ENCODE measurements around the gene ALAD. TPM values are rescaled to one million over a fixed set of nuclear protein-coding genes. Genes with fewer than 3 reads are reported as not detected.

ALAD gene
- total and polyA plus RNA-seq, 2 of the 8 experiments (the other 6 are each of a cell fraction or from before 2014, with no cell fraction given), result 8.2 to 15.3 TPM

GRCh38 chr9:113361304-113362018 lies 39.6 kb downstream of the ALAD start:
- Histone ChIP-seq H2BK120ac (replicated peaks; ENCODE audit: low read depth, low read length) (no peak overlapping the region), H3K36me3 (ENCODE audit: control insufficient read depth in 2 of 4, insufficient read depth in 4 of 4, low read length in 3 of 4) (no peaks in the 10 kb centered on the region), H3K18ac (ENCODE audit: extremely low read depth, low read length) (no peak overlapping the region), H2BK15ac (ENCODE audit: low read length) (no peak overlapping the region), H4K91ac (replicated peaks; ENCODE audit: insufficient read length, low read length) (no peak overlapping the region), H4K5ac (ENCODE audit: insufficient read length, low read depth, low read length) (no peak overlapping the region), H3K56ac (replicated peaks; ENCODE audit: insufficient read length, low read depth, low read length) (no peak overlapping the region), H3K23ac (ENCODE audit: insufficient read length) (no peak overlapping the region), H3K27ac (ENCODE audit: low read depth, low read length) (no peak overlapping the region), H3K4ac (replicated peaks; ENCODE audit: insufficient read length, low read depth, low read length) (no peak overlapping the region), H2BK12ac (ENCODE audit: low read depth, low read length) (no peak overlapping the region), H2AFZ (ENCODE audit: low read length) (no peak overlapping the region), H3K23me2 (ENCODE audit: low read depth, low read length) (no peaks in the 10 kb centered on the region), H2AK5ac (ENCODE audit: low read depth, low read length) (no peak overlapping the region), H4K8ac (ENCODE audit: extremely low read depth, insufficient read depth, low read length) (no peak overlapping the region), H3K4me2 (ENCODE audit: insufficient read depth in 1 of 2, low read depth in 2 of 2, low read length in 2 of 2) (no peak overlapping the region), H2BK20ac (ENCODE audit: low read length) (no peak overlapping the region), H3K4me1 (replicated peaks in 1 of 4; ENCODE audit: control insufficient read depth in 3 of 4, insufficient read depth in 4 of 4, low read length in 3 of 4) (no peaks in the 10 kb centered on the region; a peak in 1 of 7 replicates), H3K27me3 (replicated peaks in 1 of 4; ENCODE audit: control insufficient read depth in 3 of 4, extremely low read depth in 1 of 4, insufficient read depth in 3 of 4, low read length in 3 of 4) (no peaks in the 10 kb centered on the region), H3K9ac (replicated peaks in 1 of 4; ENCODE audit: extremely low read depth in 1 of 4, low read depth in 3 of 4, low read length in 3 of 4) (no peak overlapping the region), H3K14ac (ENCODE audit: insufficient read length) (no peak overlapping the region), H3K79me1 (ENCODE audit: low read depth, low read length) (no peaks in the 10 kb centered on the region; the same call in 1 of the 2 replicates), H2BK5ac (ENCODE audit: low read depth, low read length) (no peak overlapping the region), H3K9me3 (ENCODE audit: insufficient read depth in 2 of 2, low read depth in 1 of 2, low read length in 1 of 2) (no peaks in the 10 kb centered on the region), H3K4me3 (ENCODE audit: extremely low read depth in 1 of 4, insufficient read depth in 2 of 4, low read depth in 3 of 4, low read length in 4 of 4) (no peak overlapping the region), H4K20me1 (replicated peaks in 1 of 2; ENCODE audit: control insufficient read depth in 1 of 2, insufficient read depth in 2 of 2, low read length in 2 of 2) (peaks cover 0 to 2% of the 10 kb centered on the region in 2 experiments), H3K79me2 (ENCODE audit: control insufficient read depth in 1 of 2, insufficient read depth in 2 of 2, low read length in 2 of 2) (no peaks in the 10 kb centered on the region)
- no peak for DNase-seq (ENCODE audit: low read depth in 1 of 2, low spot score in 2 of 2)
- ChIA-PET CTCF (ENCODE audit: partially characterized antibody) (interaction anchor here (0.5 to 3.2 kb wide), 7 partner anchors 9 to 294 kb away, joined by 3 to 10 read pairs (median 4); partner anchors contain the start of gene BSPRY), POLR2A (ENCODE audit: partially characterized antibody) (interaction anchor here (0.8 to 1.7 kb wide), 4 partner anchors 13 to 21 kb away, joined by 3 to 6 read pairs (median 4); partner anchors contain the start of gene WDR31)
- no peak for FAIRE-seq
- WGBS, 2 experiments (ENCODE audit: extremely low coverage in 1 of 2, insufficient coverage in 1 of 2, insufficient read length in 1 of 2, insufficient replicate concordance in 2 of 2, low coverage in 1 of 2, low lambda C conversion rate in 2 of 2, missing lambda C conversion rate in 1 of 2), result 88% methylated on average over 7 of the region's 7 CpGs; no CpG with 5 or more reads in 1 of the 2 experiments
- TF ChIP-seq KDM1A (IDR thresholded peaks at IDR 0.05; ENCODE audit: borderline replicate concordance, low read length) (no peak), CHD2 (IDR thresholded peaks at IDR 0.05; ENCODE audit: low read length) (no peak), EP300 (IDR thresholded peaks at IDR 0.05; ENCODE audit: borderline replicate concordance in 1 of 2, low read depth in 2 of 2, low read length in 2 of 2) (no peak), CREB1 (IDR thresholded peaks at IDR 0.05) (no peak), CEBPB (IDR thresholded peaks at IDR 0.05; ENCODE audit: low read depth, low read length) (no peak), ATF2 (IDR thresholded peaks at IDR 0.05; ENCODE audit: low read length) (no peak), NANOG (IDR thresholded peaks at IDR 0.05; ENCODE audit: insufficient read depth, low read depth, low read length, poor library complexity, severe bottlenecking) (no peak), POU5F1 (IDR thresholded peaks at IDR 0.05; ENCODE audit: low read depth, low read length) (no peak), TBP (IDR thresholded peaks at IDR 0.05; ENCODE audit: low read depth, low read length) (no peak), TAF1 (IDR thresholded peaks at IDR 0.05; ENCODE audit: low read depth, low read length) (no peak), SP4 (IDR thresholded peaks at IDR 0.05; ENCODE audit: low read length) (no peak)

Measured in H1 (cell line).